ENCODE results near the gene PRR18. TPM values are rescaled to one million over a fixed set of nuclear protein-coding genes. Genes with fewer than 3 reads are reported as not detected.

PRR18 gene
- total RNA-seq, 1 experiment from 2014 or later, result not detected

DNA sequence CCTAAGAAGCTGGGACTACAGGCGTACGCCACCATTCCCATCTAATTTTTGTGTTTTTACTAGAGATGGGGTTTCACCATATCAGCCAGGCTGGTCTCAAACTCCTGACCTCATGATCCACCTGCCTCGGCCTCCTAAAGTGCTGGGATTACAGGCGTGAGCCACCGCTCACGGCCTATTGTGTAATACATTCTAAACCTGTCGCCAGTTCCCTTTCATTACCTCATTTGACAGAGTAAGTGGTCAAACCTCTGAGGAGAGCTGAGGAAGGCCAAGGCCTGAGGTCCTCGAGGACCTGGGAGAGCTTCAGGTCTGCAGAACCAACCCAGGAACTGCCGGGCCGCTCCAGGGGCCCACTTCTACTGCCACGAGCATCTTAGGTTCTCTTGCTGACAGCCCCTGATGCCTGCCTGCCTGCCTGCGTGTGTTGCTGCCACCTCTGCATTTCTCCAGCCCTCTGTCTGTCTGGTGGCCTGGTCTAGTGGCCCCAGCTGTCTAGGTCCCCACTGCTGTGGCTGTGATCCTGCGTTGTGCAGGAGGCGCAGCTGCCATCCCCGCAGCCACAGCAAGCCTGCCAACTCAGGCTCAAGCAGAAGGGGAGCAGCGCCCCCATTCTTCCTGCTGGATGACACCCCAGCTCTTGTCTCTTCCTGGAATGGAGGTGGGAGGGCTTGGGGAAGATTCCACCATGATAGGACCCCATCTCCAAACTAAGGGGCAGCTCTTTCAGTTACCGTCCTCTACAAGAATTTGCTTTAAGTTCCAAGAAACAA, 45.3 kb downstream of the PRR18 start:
- Mint-ChIP-seq H3K9me3 (no peaks in the 10 kb centered on the region), H3K4me3 (no peak overlapping the region), H3K36me3 (ENCODE audit: insufficient read depth in 1 of 3, low read depth in 3 of 3) (no peaks in the 10 kb centered on the region), H3K27ac (no peak overlapping the region), H3K4me1 (peaks cover 17% of the 10 kb centered on the region in 2 experiments), H3K27me3 (ENCODE audit: low read depth) (peaks cover 51% of the 10 kb centered on the region)
- Histone ChIP-seq H3K4ac (ENCODE audit: low read depth, low read length) (no peak overlapping the region), H2BK120ac (ENCODE audit: low read depth, low read length, poor library complexity, severe bottlenecking) (no peak overlapping the region), H4K8ac (replicated peaks; ENCODE audit: insufficient read length, low read depth, low read length) (no peak overlapping the region), H3K23me2 (ENCODE audit: insufficient read length, low read depth, low read length, poor library complexity, severe bottlenecking) (no peaks in the 10 kb centered on the region), H3K9me3 (ENCODE audit: control insufficient read depth, low read depth, low read length) (no peaks in the 10 kb centered on the region), H3K56ac (ENCODE audit: insufficient read length, low read depth, low read length) (no peak overlapping the region), H2BK12ac (ENCODE audit: insufficient read length, low read depth, low read length) (no peak overlapping the region), H3K18ac (ENCODE audit: insufficient read length, low read depth, low read length) (no peak overlapping the region), H3K14ac (ENCODE audit: insufficient read depth, low read length) (no peak overlapping the region; the same call in 1 of the 2 replicates), H4K20me1 (ENCODE audit: control insufficient read depth, insufficient read depth, insufficient read length) (no peaks in the 10 kb centered on the region), H2BK5ac (ENCODE audit: insufficient read length, low read length) (no peak overlapping the region), H4K91ac (ENCODE audit: insufficient read length, low read depth, low read length) (no peak overlapping the region), H3K27me3 (ENCODE audit: insufficient read depth, low read length) (no peaks in the 10 kb centered on the region), H3K79me1 (ENCODE audit: insufficient read depth, low read depth, low read length, poor library complexity, severe bottlenecking) (no peaks in the 10 kb centered on the region), H3T11ph (ENCODE audit: low read length) (no peak overlapping the region), H2BK15ac (ENCODE audit: low read depth, low read length) (no peak overlapping the region), H3K27ac (ENCODE audit: insufficient read length, low read depth, low read length) (no peak overlapping the region), H3K4me1 (ENCODE audit: insufficient read depth, low read length) (no peaks in the 10 kb centered on the region; the same call in 1 of the 2 replicates), H3K9ac (ENCODE audit: extremely low read depth, insufficient read length, low read length) (no peak overlapping the region), H3K4me2 (ENCODE audit: insufficient read depth, insufficient read length, low read length) (no peak overlapping the region), H2AK5ac (ENCODE audit: insufficient read length, low read length) (no peak overlapping the region), H2AFZ (ENCODE audit: low read length) (no peak overlapping the region), H4K5ac (ENCODE audit: insufficient read length, low read depth, low read length) (no peak overlapping the region), H2BK20ac (ENCODE audit: low read depth, low read length, poor library complexity, severe bottlenecking) (no peak overlapping the region), H3K79me2 (ENCODE audit: insufficient read depth, low read length) (no peaks in the 10 kb centered on the region), H3K23ac (ENCODE audit: insufficient read length, low read depth, low read length) (no peak overlapping the region)
- no peak for DNase-seq
- WGBS (ENCODE audit: extremely low coverage, insufficient read length, low lambda C conversion rate), result no CpG with 5 or more reads among the region's 17 CpGs
- TF ChIP-seq, protein P1, sequence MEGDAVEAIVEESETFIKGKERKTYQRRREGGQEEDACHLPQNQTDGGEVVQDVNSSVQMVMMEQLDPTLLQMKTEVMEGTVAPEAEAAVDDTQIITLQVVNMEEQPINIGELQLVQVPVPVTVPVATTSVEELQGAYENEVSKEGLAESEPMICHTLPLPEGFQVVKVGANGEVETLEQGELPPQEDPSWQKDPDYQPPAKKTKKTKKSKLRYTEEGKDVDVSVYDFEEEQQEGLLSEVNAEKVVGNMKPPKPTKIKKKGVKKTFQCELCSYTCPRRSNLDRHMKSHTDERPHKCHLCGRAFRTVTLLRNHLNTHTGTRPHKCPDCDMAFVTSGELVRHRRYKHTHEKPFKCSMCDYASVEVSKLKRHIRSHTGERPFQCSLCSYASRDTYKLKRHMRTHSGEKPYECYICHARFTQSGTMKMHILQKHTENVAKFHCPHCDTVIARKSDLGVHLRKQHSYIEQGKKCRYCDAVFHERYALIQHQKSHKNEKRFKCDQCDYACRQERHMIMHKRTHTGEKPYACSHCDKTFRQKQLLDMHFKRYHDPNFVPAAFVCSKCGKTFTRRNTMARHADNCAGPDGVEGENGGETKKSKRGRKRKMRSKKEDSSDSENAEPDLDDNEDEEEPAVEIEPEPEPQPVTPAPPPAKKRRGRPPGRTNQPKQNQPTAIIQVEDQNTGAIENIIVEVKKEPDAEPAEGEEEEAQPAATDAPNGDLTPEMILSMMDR (conservative IDR thresholded peaks at IDR 0.05), result no peak
